ENCODE data around the gene KLK14. TPM values are rescaled to one million over a fixed set of nuclear protein-coding genes. Genes with fewer than 3 reads are reported as not detected.

Gene KLK14
- total RNA-seq, 6 experiments from 2014 or later: 0.23 TPM; not detected in 5

GRCh38 chr19:51031220-51031879 is 51.3 kb downstream of the KLK14 start:
- no peak for DNase-seq
- no peak overlapping the region for H3K4me3 Mint-ChIP-seq
- TF ChIP-seq CTCF (IDR thresholded peaks at IDR 0.05): no peak
- no peak overlapping the region for H3K27ac Mint-ChIP-seq
- H3K27me3 Mint-ChIP-seq (ENCODE audit: insufficient read depth): peaks cover 11% of the 10 kb centered on the region
- no peaks in the 10 kb centered on the region for H3K4me1 Mint-ChIP-seq (ENCODE audit: low read depth)
- H3K9me3 Mint-ChIP-seq: peaks cover 48% of the 10 kb centered on the region
- peaks cover 18% of the 10 kb centered on the region for H3K36me3 Mint-ChIP-seq (ENCODE audit: low read depth)

DNA sequence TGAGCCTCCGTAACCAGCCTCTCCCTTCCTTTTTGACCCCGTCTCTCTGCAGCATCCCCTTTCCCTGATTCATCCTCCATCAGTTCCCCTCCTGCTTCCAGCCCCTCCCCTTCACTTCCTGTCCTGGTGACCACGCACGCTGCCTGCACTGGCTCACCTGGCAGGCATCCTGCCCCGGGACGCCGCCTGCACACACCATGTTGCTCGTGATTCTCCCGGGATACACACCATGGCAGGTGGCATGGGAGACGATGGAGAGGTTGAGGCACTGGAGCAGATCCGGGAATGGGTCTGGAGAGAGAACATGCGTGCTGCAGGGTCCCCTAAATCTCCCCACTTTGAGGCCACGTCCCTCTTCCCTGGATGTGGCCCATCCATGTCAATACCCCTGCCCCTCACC is 52.1 kb downstream of the KLK14 start:
- DNase-seq: no peak
- peaks cover 18% of the 10 kb centered on the region for H3K36me3 Mint-ChIP-seq (ENCODE audit: low read depth)
- H3K9me3 Mint-ChIP-seq: peaks cover 44% of the 10 kb centered on the region
- H3K4me1 Mint-ChIP-seq (ENCODE audit: low read depth): no peaks in the 10 kb centered on the region
- no peak overlapping the region for H3K4me3 Mint-ChIP-seq
- H3K27me3 Mint-ChIP-seq (ENCODE audit: insufficient read depth): peaks cover 11% of the 10 kb centered on the region
- TF ChIP-seq CTCF (IDR thresholded peaks at IDR 0.05): no peak
- no peak overlapping the region for H3K27ac Mint-ChIP-seq

DNA sequence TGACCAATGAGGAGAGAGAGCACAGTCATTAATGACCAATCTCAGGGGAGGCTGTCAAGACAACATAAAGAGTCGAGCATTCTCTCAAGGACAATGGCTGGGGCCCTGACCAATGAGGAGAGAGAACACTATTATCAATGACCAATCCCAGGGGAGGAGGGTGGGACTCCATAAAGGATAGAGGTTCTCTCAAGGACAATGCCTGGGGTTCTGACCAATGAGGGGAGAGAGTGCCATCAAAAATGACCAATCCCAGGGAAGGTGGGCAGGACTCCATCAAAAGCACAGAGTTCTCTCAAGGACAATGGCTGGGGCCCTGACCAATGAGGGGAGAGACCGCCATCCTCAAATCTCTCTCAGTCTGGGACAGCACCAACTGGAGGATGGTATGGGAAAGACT is 53.0 kb downstream of the KLK14 start:
- TF ChIP-seq CTCF (IDR thresholded peaks at IDR 0.05): no peak
- H3K9me3 Mint-ChIP-seq: peaks cover 38% of the 10 kb centered on the region
- H3K27ac Mint-ChIP-seq: no peak overlapping the region
- H3K4me1 Mint-ChIP-seq (ENCODE audit: low read depth): no peaks in the 10 kb centered on the region
- no peak for DNase-seq
- peaks cover 18% of the 10 kb centered on the region for H3K36me3 Mint-ChIP-seq (ENCODE audit: low read depth)
- peaks cover 15% of the 10 kb centered on the region for H3K27me3 Mint-ChIP-seq (ENCODE audit: insufficient read depth)
- H3K4me3 Mint-ChIP-seq: no peak overlapping the region

Other genes starting within 250 kb of the KLK14 start
- gene KLK15, start 249.3 kb downstream of the KLK14 start, total RNA-seq (2021; fragmentation: NEBNext Ultra II Directional; extraction: Animal tissue kit (Norgen Biotek cat#: 25700)): not detected
- not detected for gene KLK3, start 228.0 kb downstream of the KLK14 start, total RNA-seq (2021; fragmentation: NEBNext Ultra II Directional; extraction: Animal tissue kit (Norgen Biotek cat#: 25700))
- not detected for gene KLK2, start 209.4 kb downstream of the KLK14 start, total RNA-seq (2021; fragmentation: NEBNext Ultra II Directional; extraction: Animal tissue kit (Norgen Biotek cat#: 25700))
- not detected for gene KLK4, start 171.5 kb downstream of the KLK14 start, total RNA-seq (2021; fragmentation: NEBNext Ultra II Directional; extraction: Animal tissue kit (Norgen Biotek cat#: 25700))
- gene KLK5, start 129.8 kb downstream of the KLK14 start, total RNA-seq (2021; fragmentation: NEBNext Ultra II Directional; extraction: Animal tissue kit (Norgen Biotek cat#: 25700)): not detected
- not detected for gene KLK6, start 113.3 kb downstream of the KLK14 start, total RNA-seq (2021; fragmentation: NEBNext Ultra II Directional; extraction: Animal tissue kit (Norgen Biotek cat#: 25700))
- not detected for gene KLK7, start 99.0 kb downstream of the KLK14 start, total RNA-seq (2021; fragmentation: NEBNext Ultra II Directional; extraction: Animal tissue kit (Norgen Biotek cat#: 25700))
- gene KLK8, start 81.3 kb downstream of the KLK14 start, total RNA-seq (2021; fragmentation: NEBNext Ultra II Directional; extraction: Animal tissue kit (Norgen Biotek cat#: 25700)): not detected
- not detected for gene KLK10, start 63.2 kb downstream of the KLK14 start, total RNA-seq (2021; fragmentation: NEBNext Ultra II Directional; extraction: Animal tissue kit (Norgen Biotek cat#: 25700))
- gene KLK11, start 56.3 kb downstream of the KLK14 start, total RNA-seq (2021; fragmentation: NEBNext Ultra II Directional; extraction: Animal tissue kit (Norgen Biotek cat#: 25700)): not detected
- not detected for gene KLK12, start 47.9 kb downstream of the KLK14 start, total RNA-seq (2021; fragmentation: NEBNext Ultra II Directional; extraction: Animal tissue kit (Norgen Biotek cat#: 25700))
- gene KLK13, start 17.8 kb downstream of the KLK14 start, total RNA-seq (2021; fragmentation: NEBNext Ultra II Directional; extraction: Animal tissue kit (Norgen Biotek cat#: 25700)): not detected
- 1 to 10 TPM; 5.0 to 8.9 (median 5.9) TPM for gene CTU1, start 25.5 kb upstream of the KLK14 start, total RNA-seq (2021; fragmentation: NEBNext Ultra II Directional; extraction: Animal tissue kit (Norgen Biotek cat#: 25700))
- not detected for gene SIGLEC9, start 42.0 kb upstream of the KLK14 start, total RNA-seq (2021; fragmentation: NEBNext Ultra II Directional; extraction: Animal tissue kit (Norgen Biotek cat#: 25700))
- gene SIGLEC7, start 59.4 kb upstream of the KLK14 start, total RNA-seq (2021; fragmentation: NEBNext Ultra II Directional; extraction: Animal tissue kit (Norgen Biotek cat#: 25700)): not detected
- gene CD33, start 142.2 kb upstream of the KLK14 start, total RNA-seq (2021; fragmentation: NEBNext Ultra II Directional; extraction: Animal tissue kit (Norgen Biotek cat#: 25700)): not detected
- not detected for gene SIGLECL1, start 168.2 kb upstream of the KLK14 start, total RNA-seq (2021; fragmentation: NEBNext Ultra II Directional; extraction: Animal tissue kit (Norgen Biotek cat#: 25700))
- not detected for gene IGLON5, start 228.8 kb upstream of the KLK14 start, total RNA-seq (2021; fragmentation: NEBNext Ultra II Directional; extraction: Animal tissue kit (Norgen Biotek cat#: 25700))

Measured in HFFc6 (cell line).